Fibroblast of skin of left biceps (primary cell): ENCODE results near the gene SLC38A1.
A peak's percentile ranks its signal among the peaks of the same experiment; 100 is the strongest.
"Not testable (repeated sequence)": the region's sequence is repeated elsewhere in the genome, so short reads cannot be mapped to it uniquely, and the experiment has no call there.

ENCODE experiments used
- DNase-seq, 2 experiments: peaks; one replicate each; pipeline ENCODE4 v3.0.0-alpha.2; 2013; ENCODE audit warnings: low read depth in 2 of 2

The SLC38A1 gene

GRCh38 chr12:46207644-46208043 is 61.2 kb downstream of the SLC38A1 start:
- DNase-seq: no peak

- no peak for DNase-seq
Observed at GRCh38 chr12:46206471-46206870, 62.4 kb downstream of the SLC38A1 start.

GRCh38 chr12:46205294-46205693 is 63.5 kb downstream of the SLC38A1 start:
- DNase-seq: no peak

GRCh38 chr12:46201284-46201789 is 67.5 kb downstream of the SLC38A1 start:
- no peak for DNase-seq

GRCh38 chr12:46200551-46200950 is 68.3 kb downstream of the SLC38A1 start:
- DNase-seq: no peak

- DNase-seq: no peak
Observed at GRCh38 chr12:46198913-46199312, 69.9 kb downstream of the SLC38A1 start.

DNA sequence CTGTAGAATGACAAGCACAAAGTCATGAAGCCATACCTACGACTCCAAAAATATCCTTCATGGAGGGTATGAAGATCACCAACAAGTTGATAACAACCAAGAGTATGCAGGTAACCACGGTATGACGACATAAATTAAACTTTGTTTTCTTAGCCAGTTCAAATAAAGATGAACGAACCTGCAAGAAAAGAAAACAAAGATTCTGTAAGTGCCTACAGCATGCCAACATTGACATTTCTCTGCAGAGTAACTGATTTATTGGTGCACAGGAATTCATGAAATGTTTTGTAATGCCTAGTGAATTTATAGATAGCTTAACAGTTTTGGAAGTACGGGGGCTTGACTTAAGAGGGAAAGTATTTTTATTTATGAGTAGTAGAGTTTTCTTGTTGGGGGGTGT is 71.0 kb downstream of the SLC38A1 start:
- DNase-seq: no peak

DNA sequence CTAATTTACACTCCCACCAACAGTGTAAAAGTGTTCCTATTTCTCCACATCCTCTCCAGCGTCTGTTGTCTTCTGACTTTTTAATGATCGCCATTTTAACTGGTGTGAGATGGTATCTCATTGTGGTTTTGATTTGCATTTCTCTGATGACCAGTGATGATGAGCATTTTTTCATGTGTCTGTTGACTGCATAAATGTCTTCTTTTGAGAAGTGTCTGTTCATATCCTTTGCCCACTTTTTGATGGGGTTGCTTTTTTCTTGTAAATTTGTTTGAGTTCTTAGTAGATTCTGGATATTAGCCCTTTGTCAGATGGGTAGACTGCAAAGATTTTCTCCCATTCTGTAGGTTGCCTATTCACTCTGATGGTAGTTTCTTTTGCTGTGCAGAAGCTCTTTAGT is 78.3 kb downstream of the SLC38A1 start:
- DNase-seq: not testable (repeated sequence)

DNA sequence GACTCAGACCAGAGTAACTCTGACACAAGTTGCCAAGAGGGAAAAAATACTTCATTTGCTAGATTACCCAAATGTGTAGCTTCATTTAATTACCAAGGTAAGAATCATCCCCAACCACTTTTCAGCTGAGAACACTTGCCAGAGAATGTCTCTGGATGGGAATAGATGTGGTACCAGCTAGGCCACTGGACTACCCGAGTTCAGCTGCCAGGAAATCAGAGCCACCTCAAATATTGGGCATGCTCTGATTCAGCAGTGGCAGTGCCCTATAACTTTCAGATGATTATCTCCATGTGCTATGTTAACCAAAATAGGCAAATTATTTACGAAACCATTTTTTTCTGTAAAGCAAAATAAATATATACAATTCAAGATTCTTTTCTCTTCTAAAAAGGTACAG is 80.7 kb downstream of the SLC38A1 start:
- DNase-seq: no peak

- peak; percentile 36 to 38 for DNase-seq
Observed at GRCh38 chr12:46187023-46187422, 81.8 kb downstream of the SLC38A1 start.

- DNase-seq: no peak
Observed at GRCh38 chr12:46186088-46186487, 82.8 kb downstream of the SLC38A1 start.

DNA sequence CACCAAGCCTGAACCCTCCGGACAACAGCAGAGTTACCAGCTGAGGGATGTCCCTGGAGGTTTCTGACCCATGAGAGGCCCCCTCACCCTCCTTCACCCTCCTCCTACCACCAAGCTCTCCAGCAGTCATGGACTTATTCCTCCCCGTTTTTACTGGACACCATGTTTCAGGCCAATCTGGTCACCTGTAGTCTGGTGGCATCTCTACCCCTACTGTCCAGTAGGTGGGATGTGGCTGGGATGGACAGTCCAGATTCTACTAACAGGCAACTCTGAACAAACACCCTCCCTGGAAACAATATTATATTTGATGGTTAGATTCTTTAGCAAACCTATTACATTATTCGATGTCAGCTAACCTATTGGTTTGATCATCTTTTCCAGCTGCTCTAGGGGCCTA is 83.2 kb downstream of the SLC38A1 start:
- DNase-seq: no peak

GRCh38 chr12:46184798-46185595 is 83.8 kb downstream of the SLC38A1 start:
- no peak for DNase-seq

GRCh38 chr12:46183112-46183511 is 85.7 kb downstream of the SLC38A1 start:
- DNase-seq: no peak

DNA sequence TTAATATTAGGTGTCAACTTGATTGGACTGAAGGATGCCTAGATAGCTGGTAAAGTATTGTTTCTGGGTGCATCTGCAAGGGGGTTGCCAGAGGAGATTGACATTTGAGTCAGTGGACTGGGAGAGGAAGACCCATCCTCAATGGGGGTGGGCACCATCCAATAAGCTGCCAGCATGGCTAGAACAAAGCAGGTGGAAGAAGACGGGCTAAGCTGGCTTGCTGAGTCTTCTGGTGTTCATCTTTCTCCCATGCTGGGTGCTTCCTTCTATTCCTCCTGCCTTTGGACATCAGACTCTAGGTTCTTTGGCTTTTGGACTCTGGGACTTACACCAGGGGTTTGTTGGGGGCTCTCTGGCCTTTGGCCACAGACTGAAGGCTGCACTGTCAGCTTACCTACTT is 87.4 kb downstream of the SLC38A1 start:
- DNase-seq: no peak

- no peak for DNase-seq
Observed at GRCh38 chr12:46179693-46180452, 89.0 kb downstream of the SLC38A1 start.

GRCh38 chr12:46177837-46178608 is 90.8 kb downstream of the SLC38A1 start:
- DNase-seq: no peak

GRCh38 chr12:46177025-46177424 is 91.8 kb downstream of the SLC38A1 start:
- DNase-seq: no peak

- DNase-seq: no peak
Observed at GRCh38 chr12:46174919-46175318, 93.9 kb downstream of the SLC38A1 start.

DNA sequence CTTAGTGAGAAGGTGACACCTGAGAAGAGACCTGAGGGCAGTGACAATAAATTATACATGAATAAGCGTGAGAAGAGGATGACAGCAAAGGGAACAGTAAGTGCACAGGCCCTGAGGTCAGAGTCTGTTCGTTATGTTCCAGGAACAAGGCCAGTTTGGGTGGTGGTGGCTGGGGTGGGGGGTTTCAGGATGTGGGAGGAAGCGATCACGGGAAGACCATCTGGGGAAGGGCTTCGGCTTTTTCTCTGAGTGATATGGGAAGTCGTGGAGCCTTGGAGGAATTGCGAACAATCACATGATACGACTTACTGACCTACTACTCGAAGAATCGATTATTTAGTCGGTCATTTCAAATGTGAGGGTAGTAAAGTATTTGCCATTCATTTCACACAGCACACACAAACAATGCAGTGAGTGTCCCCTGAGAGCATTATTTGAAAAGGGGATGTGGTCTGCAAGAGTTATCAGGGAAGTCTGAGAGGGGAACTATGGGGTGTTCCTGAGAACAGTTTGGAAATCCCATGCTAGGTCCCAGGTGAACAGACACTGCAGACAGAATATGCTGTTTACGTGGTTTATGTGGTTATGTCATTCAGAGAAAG is 94.7 kb downstream of the SLC38A1 start:
- DNase-seq: no peak

DNA sequence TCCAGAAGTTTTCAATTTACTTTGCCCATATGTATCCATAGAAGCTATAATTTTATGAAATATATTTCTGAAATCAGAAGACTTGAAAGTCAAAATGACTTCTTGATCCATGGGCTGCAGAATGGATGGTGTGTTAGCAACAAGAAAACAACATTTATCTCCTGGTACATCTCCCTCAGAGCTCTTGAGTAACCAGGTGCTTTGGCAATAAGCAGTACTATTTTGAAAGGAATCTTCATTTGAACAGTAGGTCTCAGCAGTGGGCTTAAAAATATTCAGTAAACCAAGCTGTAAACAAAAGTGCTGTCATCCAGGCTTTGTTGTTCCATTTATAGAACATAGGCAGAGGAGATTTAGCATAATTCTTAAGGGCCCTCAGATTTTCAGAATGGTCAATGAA is 100.4 kb downstream of the SLC38A1 start:
- DNase-seq: no peak

- no peak for DNase-seq
Observed at GRCh38 chr12:46167412-46167811, 101.4 kb downstream of the SLC38A1 start.
